GM18861 (cell line): ENCODE measurements around the gene PALMD.

Source experiments
- ATAC-seq: cut with Tn5 transposase; IDR thresholded peaks from one replicate; pipeline ENCODE4 v1.9.1; 2021; ENCODE audit not compliant: unreplicated experiment

The PALMD gene

GRCh38 chr1:99685516-99686180 is 39.7 kb downstream of the PALMD start:
- ATAC-seq, result peak; percentile 94

DNA sequence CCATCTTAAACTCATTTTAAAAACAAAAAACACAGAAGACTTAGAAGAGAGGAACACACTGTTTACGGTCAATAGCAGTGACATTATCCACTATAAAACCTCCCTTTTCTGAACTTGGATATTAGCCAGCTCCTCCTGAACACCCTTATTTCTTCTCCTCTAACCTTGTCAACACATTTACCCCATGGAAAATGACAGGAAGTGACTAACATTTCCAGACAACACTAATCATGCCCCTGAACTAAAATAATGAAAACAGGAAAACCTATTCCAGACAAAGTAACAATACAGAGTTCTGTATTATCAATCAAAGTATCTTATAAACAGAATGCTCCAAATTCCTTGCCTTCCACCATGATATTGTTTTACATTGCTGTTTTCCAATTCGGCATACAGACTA is 45.3 kb downstream of the PALMD start:
- no peak for ATAC-seq

DNA sequence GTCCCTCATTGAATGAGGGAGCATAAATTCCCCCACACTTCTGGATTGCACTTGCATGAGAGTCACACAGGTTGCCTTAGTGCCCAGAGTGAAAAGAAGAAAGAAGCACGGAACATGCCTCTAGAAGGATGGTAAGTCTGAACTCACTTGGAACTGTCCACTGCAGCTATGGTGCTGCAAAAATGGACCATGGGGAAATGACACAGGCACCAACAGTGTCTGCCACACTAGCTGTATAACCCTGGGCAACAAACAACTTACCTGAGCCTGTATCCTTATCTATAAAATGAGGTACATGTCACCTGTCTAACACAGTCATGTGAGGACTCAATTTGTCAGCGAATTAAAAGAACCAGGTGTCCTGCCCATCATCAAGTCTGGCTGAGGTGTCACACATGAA is 50.7 kb downstream of the PALMD start:
- ATAC-seq, result no peak

GRCh38 chr1:99697580-99697979 is 51.7 kb downstream of the PALMD start:
- ATAC-seq, result no peak

GRCh38 chr1:99700020-99700419 is 54.1 kb downstream of the PALMD start:
- ATAC-seq, result no peak

GRCh38 chr1:99702221-99702620 is 56.3 kb downstream of the PALMD start:
- no peak for ATAC-seq

DNA sequence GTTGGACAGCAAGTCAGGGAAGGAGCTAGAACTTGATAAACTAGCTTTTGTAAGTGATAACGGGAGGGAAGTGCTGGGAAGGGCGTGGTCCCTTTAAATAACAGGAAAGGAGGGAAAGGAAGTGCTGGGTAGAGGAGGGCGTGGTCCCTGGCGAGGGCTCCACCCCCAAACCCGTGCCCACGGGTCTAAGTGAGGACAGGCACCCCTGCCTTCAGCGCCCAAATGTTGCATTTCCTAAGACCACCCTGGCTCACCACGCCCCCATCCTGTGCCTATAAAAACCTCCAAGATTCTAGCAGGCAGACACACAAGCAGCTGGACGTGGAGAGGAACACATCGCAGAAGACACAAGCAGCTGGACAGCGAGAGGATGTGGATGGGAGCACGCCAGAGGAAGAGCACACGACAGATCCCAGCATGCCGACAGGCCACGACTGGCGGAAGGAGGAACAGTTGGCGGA is 58.5 kb downstream of the PALMD start:
- ATAC-seq, result no peak

DNA sequence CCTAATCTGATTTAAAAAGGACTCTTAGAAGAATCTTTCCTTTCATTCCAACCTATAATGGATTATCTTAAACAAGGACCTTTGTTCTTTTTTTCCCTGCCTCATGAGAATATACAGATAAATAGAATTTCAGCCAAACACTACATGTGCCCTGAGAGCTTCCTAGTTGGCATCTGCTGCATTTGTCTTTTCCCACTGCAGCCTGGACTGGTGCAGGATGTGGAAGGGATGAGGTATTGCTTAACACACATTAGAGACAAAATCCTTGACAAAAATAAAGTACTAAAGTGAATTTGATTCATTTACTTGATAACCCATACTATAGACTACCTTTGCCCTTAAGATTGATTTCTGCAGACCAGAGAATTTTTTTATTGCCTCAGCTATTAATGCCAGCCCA is 59.5 kb downstream of the PALMD start:
- ATAC-seq, result no peak

GRCh38 chr1:99707535-99708142 is 61.7 kb downstream of the PALMD start:
- ATAC-seq, result peak; percentile 80

- ATAC-seq, result no peak
Measured at GRCh38 chr1:99710994-99711393, 65.1 kb downstream of the PALMD start.

DNA sequence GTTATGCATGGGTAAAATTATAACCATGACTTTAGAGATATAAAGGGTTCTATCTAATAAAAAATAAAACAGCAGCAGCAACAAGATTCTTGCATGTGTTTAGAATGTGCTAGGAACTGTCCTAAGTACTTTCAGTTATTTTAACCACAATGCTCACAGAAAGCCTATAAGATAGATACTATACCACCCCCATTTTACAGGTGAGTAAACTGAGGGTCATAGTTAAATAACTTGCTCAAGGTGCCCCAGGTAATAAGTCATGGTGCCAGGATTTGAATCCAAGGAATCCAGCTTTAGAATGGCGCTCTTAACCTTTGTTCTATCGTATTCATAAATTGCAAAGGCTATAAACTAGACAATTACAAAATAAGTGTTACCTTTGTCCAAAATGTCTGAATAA is 67.1 kb downstream of the PALMD start:
- no peak for ATAC-seq

GRCh38 chr1:99717005-99717404 is 71.1 kb downstream of the PALMD start:
- ATAC-seq, result no peak

GRCh38 chr1:99723251-99723650 is 77.3 kb downstream of the PALMD start:
- ATAC-seq, result no peak

- ATAC-seq, result no peak
Measured at GRCh38 chr1:99725996-99726395, 80.1 kb downstream of the PALMD start.

- no peak for ATAC-seq
Measured at GRCh38 chr1:99726407-99726806, 80.5 kb downstream of the PALMD start.

DNA sequence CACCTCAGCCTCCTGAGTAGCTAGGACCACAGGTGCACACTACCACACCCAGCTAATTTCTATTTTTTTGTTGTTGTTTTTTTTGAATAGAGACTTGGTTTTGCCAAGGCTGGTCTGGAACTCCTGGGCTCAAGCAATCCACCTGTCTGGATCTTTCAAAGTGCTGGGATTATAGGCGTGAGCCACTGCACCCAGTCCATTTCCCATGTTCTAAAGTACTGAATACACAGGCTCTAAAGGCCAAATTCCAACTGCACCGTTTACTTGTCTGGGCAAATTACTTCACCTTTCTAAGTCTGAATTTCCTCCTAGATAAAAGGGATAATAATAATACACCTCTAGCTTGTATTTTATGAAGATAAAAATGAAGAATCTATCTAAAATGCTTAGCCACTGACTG is 80.9 kb downstream of the PALMD start:
- no peak for ATAC-seq

DNA sequence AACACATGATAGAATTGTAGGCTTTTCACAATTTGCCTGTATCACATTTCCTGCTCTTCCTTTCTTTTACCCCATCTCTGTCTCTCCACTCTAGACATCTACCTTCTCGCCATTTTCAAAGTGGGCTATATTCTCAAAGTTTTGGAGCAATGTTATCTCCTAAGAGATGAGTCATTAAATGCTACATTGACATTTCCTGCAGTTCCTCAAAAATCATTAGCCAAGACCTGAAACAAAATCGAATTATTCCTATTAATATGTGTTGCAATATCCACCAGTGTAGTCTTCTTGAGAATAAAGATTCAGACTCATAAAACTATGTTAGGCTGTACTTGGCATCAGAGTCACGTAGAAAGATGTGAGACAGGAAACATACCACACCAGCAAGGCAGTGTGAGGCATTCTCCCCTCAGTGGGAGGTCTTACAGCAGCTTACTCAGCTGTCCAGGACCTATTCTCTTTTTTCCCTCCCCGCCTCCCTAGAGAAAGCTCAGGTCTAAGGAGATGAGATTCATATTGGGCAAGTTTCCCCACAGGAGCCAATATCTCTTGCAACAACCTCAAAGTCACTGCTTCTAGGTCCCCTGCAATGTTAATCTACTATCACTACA is 81.8 kb downstream of the PALMD start:
- no peak for ATAC-seq

DNA sequence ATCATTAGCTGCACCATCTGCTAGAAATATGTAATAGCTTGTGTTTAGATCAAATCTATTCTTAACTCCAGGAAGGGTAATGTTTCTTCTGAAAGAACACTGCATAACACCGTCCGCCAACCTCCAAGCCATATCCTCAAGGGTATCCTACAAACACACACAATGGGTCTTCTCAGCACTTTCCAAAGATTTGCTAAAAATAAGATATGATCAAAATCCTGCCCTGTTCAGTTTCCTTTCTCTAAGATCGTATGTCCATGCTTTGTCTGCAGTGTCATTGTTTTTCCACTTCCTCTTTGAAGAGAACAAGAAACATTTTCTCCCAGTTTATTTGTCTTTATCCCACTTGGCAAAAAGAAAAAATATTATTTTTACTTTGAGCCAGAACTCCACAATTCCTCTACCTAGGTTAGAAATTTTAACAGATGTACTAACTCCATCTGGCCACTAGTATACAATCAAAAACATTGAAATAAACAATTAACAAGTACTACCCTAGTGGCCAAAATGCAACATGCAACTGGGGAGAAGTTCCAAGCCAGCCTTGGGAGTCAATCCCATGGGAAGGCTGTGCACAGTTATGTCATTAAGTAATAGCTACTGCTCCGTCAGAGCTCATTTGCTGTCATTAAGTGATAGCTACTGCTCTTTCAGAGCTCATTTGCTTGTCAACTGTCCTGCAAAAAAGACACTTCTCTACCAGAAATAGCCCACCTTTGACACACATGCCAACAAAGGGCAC is 82.8 kb downstream of the PALMD start:
- peak; percentile 70 for ATAC-seq

- ATAC-seq, result no peak
Measured at GRCh38 chr1:99731384-99731783, 85.5 kb downstream of the PALMD start.

GRCh38 chr1:99735852-99736251 is 89.9 kb downstream of the PALMD start:
- ATAC-seq, result no peak

GRCh38 chr1:99737016-99737415 is 91.1 kb downstream of the PALMD start:
- ATAC-seq, result peak; percentile 82
